RPMI8226 (cell line): Measurements from ENCODE around the gene SPATA24.
"Not testable (repeated sequence)": the region's sequence is repeated elsewhere in the genome, so short reads cannot be mapped to it uniquely, and the experiment has no call there.

Experiments used
- DNase-seq: peaks from one replicate; pipeline ENCODE4 v3.0.0-alpha.2; 2015

SPATA24 gene

DNA sequence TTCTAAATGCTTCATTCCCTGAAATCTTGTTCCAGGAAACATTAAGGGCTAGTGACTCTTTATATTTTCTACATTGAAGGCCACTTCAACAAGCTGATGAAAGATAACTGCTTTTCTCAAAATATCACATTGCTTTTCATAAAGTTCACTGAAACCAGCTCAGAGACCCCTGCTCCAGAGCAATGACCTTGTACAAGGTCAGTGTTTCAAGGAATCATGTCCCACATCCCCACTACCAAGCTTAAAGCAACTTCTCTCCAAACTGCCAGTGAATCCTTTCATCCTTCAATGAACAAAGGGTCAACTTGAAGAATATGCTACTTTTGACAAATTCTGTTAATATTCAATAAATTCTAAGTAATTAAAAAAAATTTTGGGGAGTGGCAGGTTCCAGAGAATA lies 12.0 kb upstream of the SPATA24 start:
- DNase-seq, result no peak

DNA sequence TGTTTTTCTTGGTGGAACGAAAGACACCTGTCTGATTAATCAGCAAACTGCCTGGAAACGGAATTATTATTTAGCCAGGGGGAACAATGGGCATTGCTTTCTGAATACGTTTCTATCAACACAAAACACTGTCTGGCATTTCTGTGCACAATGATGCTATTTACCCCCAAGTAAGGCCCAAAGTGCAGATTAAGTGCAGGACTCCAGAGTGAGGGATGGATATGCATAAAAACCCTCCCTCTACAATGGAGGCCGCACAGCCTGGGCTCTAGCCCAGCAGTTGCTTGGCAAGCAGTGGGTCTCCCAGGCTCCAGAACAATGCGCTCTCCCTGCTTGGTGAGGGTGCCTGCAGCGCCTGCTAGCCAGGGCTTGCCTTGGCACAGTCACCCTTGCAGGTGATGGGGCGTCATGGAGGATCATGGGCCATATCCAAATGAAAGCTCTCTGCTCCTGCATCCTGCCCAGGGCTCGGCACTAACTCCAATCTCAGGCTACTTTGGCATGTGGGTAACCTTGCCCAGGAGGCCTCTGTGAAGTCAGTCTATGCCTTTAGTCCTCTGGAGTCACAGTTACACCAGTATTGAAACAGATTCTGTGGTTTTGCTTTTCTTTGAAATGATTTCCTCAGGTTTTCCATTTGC lies 11.5 kb upstream of the SPATA24 start:
- DNase-seq, result peak; percentile 50

DNA sequence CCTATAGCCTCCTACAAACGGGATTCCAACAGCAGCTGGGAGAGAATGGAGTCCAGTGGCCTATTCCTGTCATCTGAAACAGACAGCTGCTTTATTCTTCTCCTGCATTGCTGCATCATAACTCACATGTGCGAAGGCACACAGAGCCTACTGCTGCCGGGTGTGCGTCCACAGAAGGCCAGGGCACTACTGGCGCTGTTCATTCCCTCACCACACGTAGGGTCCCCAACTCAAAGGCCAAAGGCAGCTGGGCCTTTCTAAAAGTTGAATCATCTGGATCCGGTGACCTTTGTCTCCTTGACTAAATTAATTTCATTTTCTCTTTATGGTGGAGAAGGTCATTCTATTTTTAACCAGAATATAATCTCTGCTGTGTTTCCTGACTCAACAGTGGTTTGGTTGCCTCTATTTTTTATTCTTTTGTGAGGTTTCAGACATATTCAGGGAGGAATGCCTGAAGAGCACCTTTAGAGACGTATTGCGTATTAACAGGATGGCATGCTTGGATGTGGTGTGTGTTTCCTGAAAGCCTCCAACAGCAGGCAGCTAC lies 10.8 kb upstream of the SPATA24 start:
- DNase-seq, result peak; percentile 77

DNA sequence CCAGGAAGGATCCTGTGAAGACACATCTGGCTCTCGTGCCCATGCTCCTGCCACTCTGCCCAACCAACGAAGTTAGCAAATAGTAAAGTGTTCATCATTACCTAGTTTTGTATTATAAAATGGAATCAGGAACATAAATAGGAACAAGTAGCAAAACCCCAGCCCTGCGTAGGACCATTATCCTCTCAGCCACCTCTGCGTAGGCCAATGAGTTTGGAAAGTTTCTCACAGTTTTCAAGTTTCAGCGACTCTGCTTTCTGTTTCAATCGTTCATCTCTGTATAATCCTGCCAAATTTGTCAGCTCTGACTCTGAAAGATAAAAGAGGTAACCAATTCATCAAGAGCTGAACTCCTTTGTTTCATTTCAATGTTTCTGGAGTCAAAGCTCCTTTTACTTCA lies 10.1 kb upstream of the SPATA24 start:
- peak; percentile 49 for DNase-seq

DNA sequence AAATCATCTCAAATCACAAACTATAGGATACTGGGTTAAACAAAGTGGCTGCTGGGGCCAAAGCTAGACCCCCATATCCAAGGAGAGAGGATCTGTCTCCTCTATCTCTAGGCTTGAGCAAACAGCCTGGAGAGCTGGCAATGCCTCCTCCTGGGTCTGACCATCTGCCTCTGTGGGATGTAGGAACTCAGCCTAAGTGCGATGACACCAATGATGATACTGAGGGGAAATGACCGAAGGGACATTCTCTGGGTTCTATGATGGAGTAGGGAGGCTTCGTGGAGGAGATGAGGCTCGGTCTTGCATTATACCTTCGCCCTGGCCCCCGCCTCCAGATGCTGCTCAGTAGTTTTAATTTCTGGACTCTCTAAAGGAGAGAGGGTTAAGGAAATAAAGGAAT lies 9.3 kb upstream of the SPATA24 start:
- DNase-seq, result no peak

DNA sequence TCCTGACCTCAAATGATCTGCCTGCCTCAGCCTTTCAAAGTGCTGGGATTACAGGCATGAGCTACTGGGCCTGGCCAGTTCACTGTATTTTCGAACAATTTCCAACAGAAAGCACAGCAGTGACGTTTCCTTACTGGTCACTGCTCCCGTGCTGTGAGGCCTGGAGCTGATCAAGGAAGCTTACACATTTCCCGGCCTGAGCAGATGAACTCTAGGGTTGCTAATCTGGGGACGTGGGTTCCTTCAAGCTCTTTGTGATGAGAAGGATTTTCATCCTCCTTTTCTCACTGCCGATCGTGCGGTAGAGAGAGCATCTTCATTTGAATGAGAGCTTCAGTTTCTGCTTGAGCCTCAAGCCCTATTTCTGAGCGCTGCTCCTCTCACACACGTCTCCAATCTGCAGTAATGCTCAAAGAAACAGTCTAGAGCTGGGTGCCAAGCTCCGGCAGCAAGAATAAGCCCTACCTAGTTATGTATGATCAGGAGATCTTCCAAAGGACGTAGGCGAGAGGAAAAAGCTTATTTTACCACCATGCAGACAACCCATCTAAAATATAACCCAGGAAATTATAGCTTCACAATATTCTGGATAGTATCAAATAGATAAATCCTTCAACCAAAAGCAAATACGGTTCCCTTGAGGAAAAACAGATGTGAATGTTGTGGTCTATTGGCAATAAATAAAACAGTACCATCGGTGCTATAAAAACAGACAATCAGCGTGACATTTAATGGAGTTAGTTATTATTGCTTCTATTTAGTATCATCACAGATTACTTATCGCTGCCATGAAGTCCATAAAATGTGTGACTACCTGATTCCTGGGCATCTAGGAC lies 7.3 kb upstream of the SPATA24 start:
- DNase-seq, result no peak

DNA sequence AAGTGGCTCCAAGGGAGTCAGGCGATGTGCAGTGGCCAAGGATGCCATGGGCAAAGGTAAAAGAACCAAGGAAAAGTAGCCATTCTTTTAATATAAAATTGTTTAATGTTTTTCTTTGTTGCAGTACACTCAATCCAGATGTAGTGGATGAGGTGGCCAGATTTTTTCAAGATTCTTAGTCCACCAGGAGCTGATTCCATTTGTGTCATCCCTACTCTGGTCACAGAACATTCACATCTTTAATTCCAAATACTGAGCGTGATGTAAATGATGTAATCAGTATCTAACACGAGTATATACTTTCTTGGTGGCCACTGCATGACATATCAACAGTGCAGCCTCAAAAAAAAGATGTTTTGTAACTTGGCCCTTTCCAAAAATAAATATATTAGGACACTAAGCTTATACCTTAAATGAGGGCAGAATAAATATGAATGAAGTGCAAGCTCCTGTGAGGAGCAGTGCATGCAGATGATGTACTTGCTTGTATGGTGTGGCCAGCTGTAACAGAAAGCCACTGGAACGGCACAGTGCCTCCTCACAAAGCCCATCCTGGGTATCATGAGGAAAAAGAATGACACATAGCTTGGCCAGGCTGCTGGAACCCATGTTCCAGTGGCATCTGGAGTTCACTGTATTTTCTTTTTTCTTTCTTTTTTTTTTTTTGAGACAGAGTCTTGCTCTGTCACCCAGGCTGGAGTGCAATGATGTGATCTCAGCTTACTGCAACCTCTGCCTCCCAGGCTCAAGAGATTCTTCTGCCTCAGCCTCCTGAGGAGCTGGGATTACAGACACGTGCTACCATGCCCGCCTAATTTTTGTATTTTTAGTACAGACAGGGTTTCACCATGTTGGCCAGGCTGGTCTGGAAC lies 6.5 kb upstream of the SPATA24 start:
- DNase-seq, result no peak

DNA sequence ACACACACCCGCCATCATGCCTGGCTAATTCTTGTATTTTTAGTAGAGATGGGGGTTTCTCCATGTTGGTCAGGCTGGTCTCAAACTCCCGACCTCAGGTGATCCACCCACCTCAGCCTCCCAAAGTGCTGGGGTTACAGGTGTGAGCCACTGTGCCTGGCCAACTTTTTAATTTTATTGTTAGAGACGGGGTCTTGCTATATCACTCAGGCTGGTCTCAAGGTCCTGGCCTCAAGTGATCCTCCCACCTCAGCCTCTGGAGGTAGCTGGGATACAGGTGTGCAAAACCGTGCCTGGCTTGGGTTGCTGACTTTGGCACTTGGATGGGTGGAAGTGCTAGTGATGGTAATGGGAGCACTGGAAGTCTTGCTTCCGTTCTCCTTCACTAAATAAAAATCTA lies 5.2 kb upstream of the SPATA24 start:
- DNase-seq, result not testable (repeated sequence)

DNA sequence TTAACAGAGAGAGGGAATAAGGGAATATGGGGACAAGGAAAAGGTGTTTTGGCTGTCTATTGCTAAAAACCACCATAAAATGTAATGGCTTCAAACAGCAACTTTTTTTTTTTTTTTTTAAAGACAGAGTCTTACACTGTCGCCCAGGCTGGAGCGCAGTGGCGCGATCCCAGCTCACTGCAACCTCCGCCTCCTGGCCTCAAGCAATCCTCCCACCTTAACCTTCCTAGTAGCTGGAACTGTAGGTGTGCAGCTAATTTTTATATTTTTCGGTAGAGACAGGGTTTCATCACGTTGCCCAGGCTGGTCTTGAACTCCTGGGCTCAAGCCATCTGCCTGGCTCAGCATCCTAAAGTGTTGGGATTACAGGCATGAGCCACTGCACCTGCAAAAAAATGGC lies 4.3 kb upstream of the SPATA24 start:
- no peak for DNase-seq

DNA sequence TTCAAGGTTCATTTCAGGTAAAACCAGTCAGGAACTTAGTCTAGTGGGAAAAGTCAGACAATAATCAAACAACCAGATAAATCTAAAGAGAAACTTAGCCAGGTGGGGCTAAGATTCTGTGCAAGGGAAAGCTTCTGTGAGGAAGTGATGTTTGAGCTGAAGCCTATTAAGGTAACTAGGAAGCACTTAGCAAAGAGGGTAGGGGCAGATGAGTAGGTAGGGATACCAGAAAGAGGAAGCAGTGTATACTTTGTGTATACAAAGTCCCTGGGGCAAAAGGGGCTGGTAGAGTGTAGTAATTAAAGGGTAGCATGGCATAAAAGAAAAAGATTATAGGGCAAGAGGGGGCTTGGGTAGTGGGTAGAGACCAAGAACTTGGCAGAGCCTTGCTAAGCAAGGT lies 3.6 kb upstream of the SPATA24 start:
- DNase-seq, result peak; percentile 77

DNA sequence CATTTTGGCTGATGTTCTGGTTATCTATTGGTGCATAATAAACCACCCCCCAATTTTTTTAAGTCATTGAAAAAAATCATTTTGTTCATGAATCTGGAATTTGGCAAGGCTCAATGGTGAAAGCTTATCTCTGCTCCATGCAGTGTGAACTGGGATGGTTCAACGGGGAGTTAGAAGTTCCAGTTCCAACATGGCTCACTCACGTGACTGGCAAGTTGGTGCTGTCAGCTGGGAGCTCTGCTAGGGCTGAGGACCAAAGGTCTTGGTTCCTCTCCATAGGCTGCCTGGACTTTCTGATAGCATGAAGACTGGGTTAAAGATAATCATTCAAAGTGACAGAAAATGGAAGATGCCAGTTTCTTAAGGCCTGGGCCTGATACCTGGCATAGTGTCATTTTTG lies 3.1 kb upstream of the SPATA24 start:
- DNase-seq, result no peak

DNA sequence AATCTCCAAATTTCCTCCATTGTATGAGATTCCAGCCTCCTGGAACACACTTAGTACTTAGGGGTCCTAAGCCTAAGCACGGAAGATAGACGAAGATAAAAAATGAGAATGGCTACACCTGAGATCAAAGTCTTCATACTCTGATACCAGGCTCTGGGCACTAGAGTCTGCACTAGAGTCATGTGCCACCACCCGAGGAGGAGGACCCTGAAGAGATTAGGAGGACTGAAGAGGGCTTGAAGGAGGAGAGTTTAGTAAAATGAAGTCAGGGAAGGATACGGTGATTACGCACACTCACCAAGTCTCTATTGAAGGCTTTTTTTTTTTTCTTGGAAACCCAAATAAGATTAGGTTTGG lies 573 bp upstream of the SPATA24 start:
- no peak for DNase-seq

DNA sequence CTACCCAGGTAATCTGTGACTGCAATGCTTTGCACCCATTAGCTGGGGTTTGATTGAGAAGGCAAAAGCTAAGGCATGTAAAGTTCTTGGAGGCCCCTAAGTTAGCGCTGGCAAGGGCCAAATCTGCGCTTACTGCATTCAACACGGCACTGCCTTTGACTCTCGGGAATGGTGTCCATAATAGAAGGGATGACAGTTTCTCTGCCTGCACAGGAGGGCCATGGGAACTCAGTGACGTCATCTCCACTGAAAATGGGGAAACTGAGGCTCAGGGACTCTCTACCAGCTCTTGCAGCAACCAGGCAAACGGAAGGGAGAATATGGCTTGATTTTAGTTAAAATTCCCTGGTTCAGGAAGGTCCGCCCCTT lies 487 bp downstream of the SPATA24 start:
- DNase-seq, result peak; percentile 32

DNA sequence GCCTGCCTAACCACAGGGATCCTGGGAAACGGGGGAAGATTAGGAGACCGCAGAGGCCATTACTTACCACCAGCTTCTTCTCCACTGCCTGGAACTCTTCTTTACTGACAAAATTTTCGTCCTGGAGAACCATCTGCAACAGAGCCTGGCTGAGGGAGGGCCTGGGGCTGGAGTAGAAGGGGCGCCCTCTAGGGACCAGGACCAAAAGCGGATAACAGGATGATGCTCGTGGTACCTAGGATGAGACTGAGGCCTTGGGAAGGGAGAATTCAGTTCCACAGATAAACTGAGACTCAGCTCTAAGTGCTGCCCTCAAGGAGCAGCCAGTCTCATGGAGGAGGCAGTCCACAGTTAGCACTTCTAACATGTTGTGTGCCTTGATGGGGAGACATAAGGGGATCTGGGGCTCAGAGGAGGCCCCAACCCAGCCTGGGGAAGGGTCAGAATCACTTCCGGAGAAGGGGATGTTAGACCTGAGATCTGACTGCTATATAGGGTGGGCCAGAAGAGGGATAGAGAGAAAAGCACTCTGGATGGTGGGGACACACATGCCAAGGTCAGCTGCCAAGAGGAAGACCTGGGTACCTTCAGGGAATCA lies 1.2 kb downstream of the SPATA24 start:
- peak; percentile 27 for DNase-seq

DNA sequence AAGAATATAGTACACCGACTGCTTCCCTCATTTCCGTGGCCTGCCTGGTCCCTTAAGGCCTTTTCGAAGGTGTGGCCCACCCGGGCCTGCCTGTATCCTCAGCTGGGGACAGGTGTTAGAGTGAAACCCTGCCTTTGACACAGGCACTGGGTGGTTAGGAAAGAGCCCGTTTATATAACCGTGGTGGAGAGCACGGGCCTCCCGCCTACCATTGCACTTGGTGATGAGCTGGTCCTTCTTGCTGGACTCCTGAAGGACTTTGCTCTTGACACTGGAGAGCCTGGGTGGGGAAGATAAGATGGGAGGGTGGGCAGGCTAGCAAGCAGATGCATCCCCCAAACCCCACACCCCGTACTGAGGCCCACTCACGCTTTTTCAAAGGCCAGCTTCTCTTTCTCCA lies 2.3 kb downstream of the SPATA24 start:
- DNase-seq, result no peak

DNA sequence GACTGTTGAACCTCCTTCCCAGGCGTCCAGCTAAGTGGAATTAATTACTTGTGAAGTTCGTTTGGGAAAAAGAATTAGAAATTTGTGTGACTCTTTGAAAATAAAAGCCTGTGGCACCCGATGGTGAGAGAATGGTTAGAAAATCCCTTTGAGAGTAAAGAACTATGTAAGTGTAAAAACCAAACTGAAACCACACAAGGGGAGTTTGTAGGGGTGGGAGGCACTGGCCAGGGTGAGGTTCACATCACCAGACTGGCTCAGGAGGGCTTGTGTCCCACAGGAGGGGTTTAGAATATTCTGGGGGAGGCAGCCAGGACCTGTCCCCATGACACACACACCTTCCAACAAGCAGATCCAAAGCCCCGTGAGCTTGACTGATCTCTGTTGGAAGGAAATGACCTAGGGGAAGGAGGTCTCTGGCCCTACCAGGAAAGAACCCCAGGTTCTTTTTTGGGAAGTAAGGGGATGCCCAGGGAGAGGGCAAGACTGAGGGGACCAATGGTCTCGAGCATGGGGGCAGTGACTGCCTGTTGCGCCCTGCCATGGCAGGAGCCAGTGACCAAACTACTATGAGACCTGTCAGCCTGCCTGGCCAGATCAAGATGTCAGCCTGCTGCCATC lies 4.3 kb downstream of the SPATA24 start:
- DNase-seq, result no peak

DNA sequence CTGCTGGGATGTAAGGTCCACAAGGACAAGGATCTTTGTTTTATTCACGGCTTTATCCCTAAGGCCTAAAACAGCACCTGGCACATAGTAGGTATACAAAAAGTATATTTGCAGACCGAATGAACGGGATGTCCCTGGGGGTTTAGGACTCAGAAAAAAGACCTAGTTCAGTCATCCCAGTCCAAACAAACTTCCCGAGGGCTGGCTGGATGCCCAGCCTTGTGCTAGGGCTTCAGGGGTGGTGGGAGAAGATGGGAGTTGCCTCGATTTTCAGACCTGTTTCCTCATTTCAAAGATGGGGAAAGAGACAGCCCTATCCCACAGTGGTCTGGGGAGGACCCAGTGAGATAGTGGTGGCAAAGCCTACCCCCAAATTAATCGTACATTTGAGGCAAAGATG lies 6.0 kb downstream of the SPATA24 start:
- no peak for DNase-seq

DNA sequence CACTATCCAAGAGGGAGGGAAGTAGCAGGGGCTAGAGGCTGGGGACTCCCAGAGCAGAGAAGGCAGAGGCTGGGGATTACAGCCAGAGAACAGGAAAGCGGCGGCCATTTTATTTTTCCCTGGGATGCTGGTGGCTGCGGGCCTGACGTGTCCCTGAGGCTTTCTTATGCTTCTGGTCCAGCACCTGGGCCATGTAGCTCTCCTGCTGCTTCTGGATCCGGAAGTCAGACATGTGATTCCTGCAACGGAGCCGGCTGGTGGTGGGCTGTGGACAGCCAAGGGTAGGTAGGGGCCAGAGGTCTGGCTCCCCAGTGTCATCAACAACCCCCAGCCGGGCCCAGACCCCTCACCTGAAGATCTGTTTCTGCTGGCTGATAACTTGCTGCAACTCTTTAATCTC lies 7.2 kb downstream of the SPATA24 start:
- DNase-seq, result no peak

DNA sequence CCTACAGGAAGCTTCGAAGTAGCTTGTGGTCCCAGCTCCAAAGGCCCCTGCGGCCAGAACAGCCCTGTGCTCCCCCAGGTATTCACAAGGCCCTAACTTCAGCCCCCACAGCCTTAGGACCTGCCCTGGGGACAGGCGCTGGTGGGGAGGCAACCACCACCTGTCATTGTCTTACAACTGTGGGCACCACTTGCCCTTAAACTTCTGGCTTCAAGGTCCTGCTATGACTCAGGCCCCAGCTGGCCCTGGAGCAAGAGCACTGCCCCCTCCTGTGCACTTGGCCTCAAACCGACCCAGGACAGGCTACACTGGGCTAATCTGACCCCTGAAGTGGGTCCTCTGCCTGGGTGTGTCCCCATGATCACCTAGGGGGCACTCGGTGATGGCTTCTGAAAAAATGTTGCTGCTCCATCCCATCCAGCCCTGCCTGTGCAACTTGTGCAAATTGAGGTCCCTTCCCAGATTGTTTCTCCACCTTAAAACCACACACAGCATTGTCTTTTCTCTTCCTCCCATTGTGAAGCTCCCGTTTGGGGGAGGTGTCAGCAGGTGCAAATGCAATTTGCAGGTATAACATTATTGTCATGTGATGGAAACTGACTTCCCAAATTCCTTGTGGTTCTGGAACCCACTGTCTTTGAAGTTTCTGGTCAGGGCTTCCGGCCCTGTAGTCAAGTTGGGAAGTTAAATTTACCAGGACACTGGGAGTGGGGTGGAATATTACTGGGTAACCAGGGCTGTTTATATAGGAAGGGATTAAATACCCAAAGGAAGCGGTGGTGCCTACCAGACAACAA lies 7.8 kb downstream of the SPATA24 start:
- no peak for DNase-seq

DNA sequence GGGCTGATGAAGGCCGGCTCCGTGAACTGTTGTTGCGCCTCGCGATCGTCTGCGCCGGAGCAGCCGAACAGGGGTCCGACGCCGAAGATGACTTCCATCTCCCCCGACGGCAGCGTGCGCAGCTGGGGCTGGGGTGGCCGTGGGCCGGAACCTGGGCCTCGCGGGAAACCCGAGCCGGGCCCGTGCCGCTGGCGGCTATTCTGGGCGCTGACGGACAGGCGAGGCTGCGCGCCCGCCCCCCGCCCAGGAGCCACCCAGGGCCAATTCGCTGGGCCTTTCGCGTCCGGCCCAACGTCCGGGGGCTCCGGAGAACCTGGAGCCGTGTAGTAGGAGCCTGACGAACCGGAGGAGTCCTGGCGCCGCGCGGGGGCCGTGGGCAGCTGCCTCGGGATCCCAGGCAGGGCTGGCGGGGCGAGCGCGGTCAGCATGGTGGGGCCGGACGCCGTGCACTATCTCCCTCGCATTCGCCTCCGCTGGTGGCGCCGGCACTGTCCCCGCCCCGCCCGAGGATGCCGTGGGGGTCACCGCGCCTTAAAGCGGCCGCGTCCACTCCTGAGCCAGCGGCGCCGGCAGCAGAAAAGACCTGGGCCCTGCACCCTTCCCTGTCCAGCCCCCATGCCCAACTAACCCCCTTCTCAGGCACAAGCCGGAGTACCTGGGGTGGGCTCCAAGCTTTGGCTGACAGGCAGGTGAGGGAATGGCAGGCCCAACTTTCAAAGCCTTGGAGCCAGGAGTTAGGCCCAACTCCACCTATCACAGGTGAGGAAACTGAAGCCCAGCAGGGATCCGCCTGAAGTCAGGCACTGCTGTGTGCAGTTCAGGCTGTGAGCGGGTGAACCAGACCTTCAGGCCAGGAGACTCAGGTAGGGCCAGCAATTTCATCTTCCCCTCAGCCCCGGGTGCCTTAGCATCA lies 9.0 kb downstream of the SPATA24 start, which contains the start of gene PROB1:
Gene PROB1, minus strand, starts transcription at position 451 of the 913 bp plus-strand sequence. Its CDS starts 23 bp downstream, at position 428.
- DNase-seq, result no peak
